H1 (cell line): ENCODE data around the gene WSCD1. TPM values are rescaled to one million over a fixed set of nuclear protein-coding genes. Genes with fewer than 3 reads are reported as not detected.

ENCODE experiments used
- CTCF ChIA-PET: fragments of 300-600 bp; sonication (Branson Sonifier 250); formaldehyde crosslinking; loops from one replicate; lab custom pipeline; 2021; ENCODE audit not compliant: partially characterized antibody; lab: Charles Lee
- POLR2A ChIA-PET: fragments of 300-600 bp; sonication (Branson Sonifier 250); formaldehyde crosslinking; loops from one replicate; lab custom pipeline; 2021; ENCODE audit warnings: inconsistent platforms; ENCODE audit not compliant: partially characterized antibody; lab: Charles Lee
- DNase-seq, 2 experiments: peaks; one replicate each; pipeline versions ENCODE4 v3.0.0 to v3.0.0-alpha.2; 2010 to 2022; ENCODE audit warnings: low spot score in 2 of 2, low read depth in 1 of 2, mixed read lengths in 1 of 2
- FAIRE-seq: peaks from 2 replicates; lab custom pipeline; 2011; peaks lifted over from hg19 to GRCh38; lab: Jason Lieb, UNC
- H2AFZ ChIP-seq: 2 replicates; pipeline ENCODE4 v1.8.1; 2012; ENCODE audit warnings: low read length, inconsistent platforms
- H2AK5ac ChIP-seq: 2 replicates; pipeline ENCODE4 v1.6.1; 2013; ENCODE audit warnings: low read depth, low read length
- H2BK120ac ChIP-seq: replicated peaks from 2 replicates; pipeline ENCODE3; 2013; ENCODE audit warnings: low read depth, low read length, inconsistent platforms
- H2BK12ac ChIP-seq: 2 replicates; pipeline ENCODE4 v1.6.1; 2013; ENCODE audit warnings: low read depth, low read length
- H2BK15ac ChIP-seq: 2 replicates; pipeline ENCODE4 v1.6.1; 2013; ENCODE audit warnings: low read length
- H2BK20ac ChIP-seq: 2 replicates; pipeline ENCODE4 v1.6.1; 2013; ENCODE audit warnings: low read length
- H2BK5ac ChIP-seq: 2 replicates; pipeline ENCODE4 v1.6.1; 2013; ENCODE audit warnings: low read depth, low read length
- H3K14ac ChIP-seq: 2 replicates; pipeline ENCODE4 v1.6.1; 2013; ENCODE audit warnings: inconsistent platforms; ENCODE audit not compliant: insufficient read length
- H3K18ac ChIP-seq: 2 replicates; pipeline ENCODE4 v1.6.1; 2013; ENCODE audit warnings: low read length; ENCODE audit errors: extremely low read depth
- H3K23ac ChIP-seq: 2 replicates; pipeline ENCODE4 v1.6.1; 2013; ENCODE audit warnings: inconsistent platforms; ENCODE audit not compliant: insufficient read length
- H3K23me2 ChIP-seq: 2 replicates; pipeline ENCODE4 v1.6.1; 2013; ENCODE audit warnings: low read depth, low read length
- H3K27ac ChIP-seq: 2 replicates; pipeline ENCODE4 v1.6.1; 2011; ENCODE audit warnings: low read depth, low read length, inconsistent platforms
- H3K27me3 ChIP-seq, 4 experiments: replicated peaks in 1 of 4; 1 replicate in 1 of 4; 2 replicates in 3 of 4; pipeline versions ENCODE4 v1.6.1 to v1.8.1; 2011 to 2013; ENCODE audit warnings: low read length in 3 of 4, mild to moderate bottlenecking in 3 of 4, inconsistent platforms in 2 of 4, mixed read lengths in 2 of 4, moderate library complexity in 1 of 4; ENCODE audit not compliant: control insufficient read depth in 3 of 4, insufficient read depth in 3 of 4; ENCODE audit errors: extremely low read depth in 1 of 4
- H3K36me3 ChIP-seq, 4 experiments: 2 replicates each; pipeline versions ENCODE4 v1.6.1 to v1.8.1; 2011 to 2013; ENCODE audit warnings: mild to moderate bottlenecking in 4 of 4, low read length in 3 of 4, moderate library complexity in 2 of 4, control low read depth in 1 of 4, inconsistent platforms in 1 of 4; ENCODE audit not compliant: insufficient read depth in 4 of 4, control insufficient read depth in 2 of 4
- H3K4ac ChIP-seq: replicated peaks from 2 replicates; pipeline ENCODE3; 2013; ENCODE audit warnings: low read length, low read depth, mixed read lengths, inconsistent platforms; ENCODE audit not compliant: insufficient read length
- H3K4me1 ChIP-seq, 4 experiments: replicated peaks in 1 of 4; 1 replicate in 1 of 4; 2 replicates in 3 of 4; pipeline versions ENCODE4 v1.6.1 to v1.8.1; 2011 to 2013; ENCODE audit warnings: low read length in 3 of 4, inconsistent platforms in 2 of 4, mixed read lengths in 1 of 4; ENCODE audit not compliant: insufficient read depth in 4 of 4, control insufficient read depth in 3 of 4
- H3K4me2 ChIP-seq, 2 experiments: 2 replicates each; pipeline versions ENCODE4 v1.6.1 to v1.8.1; 2011 to 2013; ENCODE audit warnings: low read depth in 2 of 2, low read length in 2 of 2, control low read depth in 1 of 2, inconsistent platforms in 1 of 2, mild to moderate bottlenecking in 1 of 2; ENCODE audit not compliant: insufficient read depth in 1 of 2
- H3K4me3 ChIP-seq, 4 experiments: fragments of 200-600, 300-600 bp in 1 of 4; sonication (generic), shearing (Covaris generic), sonication (Bioruptor Twin) in 1 of 4; 2 replicates each; pipeline versions ENCODE4 v1.5.1 to v1.8.1; 2011 to 2016; ENCODE audit warnings: low read length in 4 of 4, low read depth in 3 of 4, control low read depth in 2 of 4, inconsistent platforms in 2 of 4, mild to moderate bottlenecking in 2 of 4, mixed read lengths in 1 of 4, moderate library complexity in 1 of 4; ENCODE audit not compliant: insufficient read depth in 2 of 4; ENCODE audit errors: extremely low read depth in 1 of 4
- H3K56ac ChIP-seq: replicated peaks from 2 replicates; pipeline ENCODE3; 2013; ENCODE audit warnings: low read depth, mild to moderate bottlenecking, mixed read lengths, low read length, inconsistent platforms; ENCODE audit not compliant: insufficient read length
- H3K79me1 ChIP-seq: 2 replicates; pipeline ENCODE4 v1.6.1; 2013; ENCODE audit warnings: low read depth, low read length, control low read depth
- H3K79me2 ChIP-seq, 2 experiments: 2 replicates each; pipeline versions ENCODE4 v1.6.1 to v1.8.1; 2012 to 2013; ENCODE audit warnings: low read length in 2 of 2, mild to moderate bottlenecking in 2 of 2, inconsistent platforms in 1 of 2; ENCODE audit not compliant: insufficient read depth in 2 of 2, control insufficient read depth in 1 of 2
- H3K9ac ChIP-seq, 4 experiments: replicated peaks in 1 of 4; 1 replicate in 1 of 4; 2 replicates in 3 of 4; pipeline versions ENCODE4 v1.6.1 to v1.8.1; 2011 to 2013; ENCODE audit warnings: low read depth in 3 of 4, low read length in 3 of 4, control low read depth in 2 of 4, mild to moderate bottlenecking in 2 of 4, moderate library complexity in 2 of 4, inconsistent platforms in 1 of 4; ENCODE audit errors: extremely low read depth in 1 of 4
- H3K9me3 ChIP-seq, 2 experiments: 2 replicates each; pipeline versions ENCODE4 v1.6.1 to v1.8.1; 2012 to 2013; ENCODE audit warnings: mild to moderate bottlenecking in 2 of 2, moderate library complexity in 2 of 2, control low read depth in 1 of 2, inconsistent platforms in 1 of 2, low read depth in 1 of 2, low read length in 1 of 2, mixed read lengths in 1 of 2; ENCODE audit not compliant: insufficient read depth in 2 of 2
- H4K20me1 ChIP-seq, 2 experiments: replicated peaks in 1 of 2; 2 replicates each; pipeline versions ENCODE3 to v1.8.1; 2011 to 2013; ENCODE audit warnings: inconsistent platforms in 2 of 2, low read length in 2 of 2, mild to moderate bottlenecking in 1 of 2; ENCODE audit not compliant: insufficient read depth in 2 of 2, control insufficient read depth in 1 of 2
- H4K5ac ChIP-seq: 2 replicates; pipeline ENCODE4 v1.6.1; 2013; ENCODE audit warnings: low read length, low read depth, mixed read lengths, inconsistent platforms; ENCODE audit not compliant: insufficient read length
- H4K8ac ChIP-seq: 2 replicates; pipeline ENCODE4 v1.8.0; 2013; ENCODE audit warnings: mild to moderate bottlenecking, moderate library complexity, low read length, inconsistent platforms; ENCODE audit not compliant: insufficient read depth; ENCODE audit errors: extremely low read depth
- H4K91ac ChIP-seq: replicated peaks from 2 replicates; pipeline ENCODE3; 2013; ENCODE audit warnings: low read length, mixed read lengths, inconsistent platforms; ENCODE audit not compliant: insufficient read length
- CHD1 ChIP-seq: IDR thresholded peaks from 2 replicates; pipeline ENCODE4 v1.6.1; 2012; ENCODE audit warnings: low read depth, low read length, improper control_type of control experiment
- CHD2 ChIP-seq: IDR thresholded peaks from 2 replicates; pipeline ENCODE4 v1.6.1; 2012; ENCODE audit warnings: low read length, improper control_type of control experiment
- JUND ChIP-seq: IDR thresholded peaks from 2 replicates; pipeline ENCODE4 v1.6.1; 2011; ENCODE audit warnings: mild to moderate bottlenecking, improper control_type of control experiment, low read length
- MAFK ChIP-seq: IDR thresholded peaks from 2 replicates; pipeline ENCODE4 v1.6.1; 2012; ENCODE audit warnings: low read depth, mild to moderate bottlenecking, improper control_type of control experiment, low read length
- NRF1 ChIP-seq: IDR thresholded peaks from 2 replicates; pipeline ENCODE4 v1.6.1; 2011; ENCODE audit warnings: mild to moderate bottlenecking, low read depth, low read length, improper control_type of control experiment
- SP1 ChIP-seq: IDR thresholded peaks from 2 replicates; pipeline ENCODE4 v1.6.1; 2011; ENCODE audit warnings: low read depth, low read length
- WGBS, 2 experiments: shearing (Covaris generic) in 1 of 2; methylation state at CpG; one replicate each; pipeline versions ENCODE4 v1.1.6 to v1.1.7; 2013 to 2015; ENCODE audit warnings: low lambda C conversion rate in 2 of 2, mixed read lengths in 2 of 2, inconsistent platforms in 1 of 2, low coverage in 1 of 2, missing lambda C conversion rate in 1 of 2; ENCODE audit not compliant: insufficient replicate concordance in 2 of 2, insufficient coverage in 1 of 2, insufficient read length in 1 of 2; ENCODE audit errors: extremely low coverage in 1 of 2, missing lambda C conversion rate in 1 of 2; 5-methylcytosine and 5-hydroxymethylcytosine counted together
- polyA plus RNA-seq, 7 experiments: library from polyadenylated mRNA; depleted of rRNA in 3 of 7; stranded (reverse) in 5 of 7; unstranded in 2 of 7; fragments of >200 nt in 5 of 7; fragments of 200-250 nt in 2 of 7; gene quantifications; 1 replicate in 5 of 7; 2 replicates in 1 of 7; 4 replicates in 1 of 7; pipeline versions ENCODE4 v1.2.1 to v1.2.3, GENCODE V29; 2011 to 2013; ENCODE audit warnings: missing spikeins in 2 of 7, mixed read lengths in 2 of 7
- total RNA-seq: library from RNA; stranded (reverse); fragmentation: NEBNext Ultra II Directional; extraction: Animal tissue kit (Norgen Biotek cat#: 25700); gene quantifications from 2 replicates; pipeline ENCODE4 v1.2.1, GENCODE V29; 2021

WSCD1 gene
- total and polyA plus RNA-seq, 2 of the 8 experiments (the other 6 are each of a cell fraction or from before 2014, with no cell fraction given), result 21.9 to 39.0 TPM

GRCh38 chr17:6061290-6061689 is 8.9 kb upstream of the WSCD1 start:
- no peak overlapping the region for H3K14ac ChIP-seq
- no peaks in the 10 kb centered on the region; a peak in 1 of 7 replicates for H3K4me1 ChIP-seq
- H3K9ac ChIP-seq, result no peak overlapping the region
- CTCF ChIA-PET, result interaction anchor here (0.6 to 1.1 kb wide), 4 partner anchors 8 to 638 kb away, joined by 3 to 4 read pairs (median 3); no protein-coding TSS in a partner anchor
- no peak overlapping the region for H2BK5ac ChIP-seq
- H3K4me2 ChIP-seq, result no peak overlapping the region
- no peak for DNase-seq
- H3K79me2 ChIP-seq, result no peaks in the 10 kb centered on the region
- no peak overlapping the region for H4K5ac ChIP-seq
- no peak for FAIRE-seq
- POLR2A ChIA-PET, result no interaction called here
- H3K79me1 ChIP-seq, result no peaks in the 10 kb centered on the region
- H3K4ac ChIP-seq, result no peak overlapping the region
- H2BK12ac ChIP-seq, result no peak overlapping the region
- H4K91ac ChIP-seq, result no peak overlapping the region
- no peaks in the 10 kb centered on the region for H4K20me1 ChIP-seq
- no peaks in the 10 kb centered on the region for H3K9me3 ChIP-seq
- H3K56ac ChIP-seq, result no peak overlapping the region
- H3K18ac ChIP-seq, result no peak overlapping the region
- no peak overlapping the region for H2BK15ac ChIP-seq
- H2AFZ ChIP-seq, result no peak overlapping the region
- peaks cover 2% of the 10 kb centered on the region; the same call in 1 of the 2 replicates for H3K23me2 ChIP-seq
- WGBS, 2 experiments, result 82% methylated on average over 5 of the region's 5 CpGs; no CpG with 5 or more reads in 1 of the 2 experiments
- H2AK5ac ChIP-seq, result no peak overlapping the region
- no peaks in the 10 kb centered on the region for H3K36me3 ChIP-seq
- no peak overlapping the region for H3K23ac ChIP-seq
- no peak overlapping the region for H4K8ac ChIP-seq
- H3K4me3 ChIP-seq, result no peak overlapping the region
- no peak for TF ChIP-seq MAFK
- TF ChIP-seq NRF1, result no peak
- no peak for TF ChIP-seq CHD1
- no peak for TF ChIP-seq CHD2
- no peak for TF ChIP-seq SP1
- TF ChIP-seq JUND, result no peak
- no peaks in the 10 kb centered on the region for H3K27me3 ChIP-seq
- H3K27ac ChIP-seq, result no peak overlapping the region
- no peak overlapping the region for H2BK120ac ChIP-seq
- no peak overlapping the region for H2BK20ac ChIP-seq
